ENCODE measurements around the gene GTF2H4.

- TF ChIP-seq POLR2A (IDR thresholded peaks at IDR 0.05) (no peak), CTCF (IDR thresholded peaks at IDR 0.05) (no peak)
Measured at GRCh38 chr6:30889921-30890645, 17.9 kb upstream of the GTF2H4 start.
